ENCODE data around the gene KDM5A. TPM values are rescaled to one million over a fixed set of nuclear protein-coding genes. Genes with fewer than 3 reads are reported as not detected.

Gene KDM5A
- total RNA-seq, 3 donors from 2014 or later, result 55.8 to 83.6 (median 57.4) TPM

DNA sequence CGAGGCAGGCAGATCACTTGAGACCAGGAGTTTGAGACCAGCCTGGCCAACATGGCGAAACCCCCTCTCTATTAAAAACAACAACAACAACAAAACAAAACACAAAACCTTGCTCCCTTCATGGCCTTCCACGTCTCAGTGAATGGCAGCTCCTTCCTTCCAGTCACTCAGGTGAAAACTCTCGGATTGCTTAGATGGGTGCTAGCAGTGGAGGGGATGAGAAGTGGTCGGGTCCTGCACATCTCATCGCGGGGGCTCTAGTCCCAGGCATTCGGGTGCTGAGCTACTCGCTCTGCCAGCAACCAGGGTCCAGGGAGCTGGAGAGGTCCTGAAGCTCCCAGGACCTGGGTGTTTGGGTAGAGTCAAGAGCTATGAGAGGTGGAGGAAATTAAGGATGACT is 134.2 kb downstream of the KDM5A start:
- intact Hi-C loops (cut with DNase I; ENCODE audit: low total_unique reads), result no loop called here
- no peak for TF ChIP-seq POLR2A (IDR thresholded peaks at IDR 0.05)
- TF ChIP-seq, protein P1, sequence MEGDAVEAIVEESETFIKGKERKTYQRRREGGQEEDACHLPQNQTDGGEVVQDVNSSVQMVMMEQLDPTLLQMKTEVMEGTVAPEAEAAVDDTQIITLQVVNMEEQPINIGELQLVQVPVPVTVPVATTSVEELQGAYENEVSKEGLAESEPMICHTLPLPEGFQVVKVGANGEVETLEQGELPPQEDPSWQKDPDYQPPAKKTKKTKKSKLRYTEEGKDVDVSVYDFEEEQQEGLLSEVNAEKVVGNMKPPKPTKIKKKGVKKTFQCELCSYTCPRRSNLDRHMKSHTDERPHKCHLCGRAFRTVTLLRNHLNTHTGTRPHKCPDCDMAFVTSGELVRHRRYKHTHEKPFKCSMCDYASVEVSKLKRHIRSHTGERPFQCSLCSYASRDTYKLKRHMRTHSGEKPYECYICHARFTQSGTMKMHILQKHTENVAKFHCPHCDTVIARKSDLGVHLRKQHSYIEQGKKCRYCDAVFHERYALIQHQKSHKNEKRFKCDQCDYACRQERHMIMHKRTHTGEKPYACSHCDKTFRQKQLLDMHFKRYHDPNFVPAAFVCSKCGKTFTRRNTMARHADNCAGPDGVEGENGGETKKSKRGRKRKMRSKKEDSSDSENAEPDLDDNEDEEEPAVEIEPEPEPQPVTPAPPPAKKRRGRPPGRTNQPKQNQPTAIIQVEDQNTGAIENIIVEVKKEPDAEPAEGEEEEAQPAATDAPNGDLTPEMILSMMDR (IDR thresholded peaks at IDR 0.05), result no peak
- no peak for TF ChIP-seq POLR2AphosphoS5 (IDR thresholded peaks at IDR 0.05)
- H3K4me1 ChIP-seq, result no peaks in the 10 kb centered on the region

DNA sequence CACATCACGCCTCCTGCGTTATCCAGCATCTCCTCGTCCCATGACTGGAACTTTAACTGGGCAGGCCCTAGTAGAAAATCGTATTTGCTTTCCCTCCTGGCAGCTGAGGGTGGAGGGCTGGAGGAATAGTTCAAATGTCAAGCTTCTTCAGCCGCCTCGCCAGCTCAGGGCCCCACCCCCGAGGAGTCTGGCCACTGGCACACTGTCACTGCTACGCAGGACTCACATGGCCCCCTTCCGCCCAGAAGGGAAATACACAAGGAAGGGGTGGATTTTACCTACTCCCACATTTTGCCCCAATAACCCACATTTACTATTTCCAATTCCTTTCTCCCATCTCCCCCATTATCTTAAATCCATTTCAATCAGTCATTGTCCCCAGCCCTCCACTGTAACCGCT is 135.1 kb downstream of the KDM5A start:
- no peak for TF ChIP-seq POLR2AphosphoS5 (IDR thresholded peaks at IDR 0.05)
- intact Hi-C loops (cut with DNase I; ENCODE audit: low total_unique reads), result no loop called here
- H3K9me3 ChIP-seq, result no peaks in the 10 kb centered on the region
- no peak for DNase-seq (ENCODE audit: low spot score in 2 of 2)
- H3K4me1 ChIP-seq, result no peaks in the 10 kb centered on the region
- H3K27ac ChIP-seq, result no peak overlapping the region
- peaks cover 0 to 12% of the 10 kb centered on the region in 2 donors for H3K27me3 ChIP-seq
- no peak overlapping the region for H3K4me3 ChIP-seq
- no peaks in the 10 kb centered on the region for H3K36me3 ChIP-seq

More for the DNA sequence above, 134.2 kb downstream of the KDM5A start:
- Histone ChIP-seq H3K9me3 (no peaks in the 10 kb centered on the region), H3K27ac (no peak overlapping the region), H3K36me3 (no peaks in the 10 kb centered on the region), H3K27me3 (peaks cover 0 to 12% of the 10 kb centered on the region in 2 donors), H3K4me3 (no peak overlapping the region)
- no peak for DNase-seq (ENCODE audit: low spot score in 2 of 2)

DNA sequence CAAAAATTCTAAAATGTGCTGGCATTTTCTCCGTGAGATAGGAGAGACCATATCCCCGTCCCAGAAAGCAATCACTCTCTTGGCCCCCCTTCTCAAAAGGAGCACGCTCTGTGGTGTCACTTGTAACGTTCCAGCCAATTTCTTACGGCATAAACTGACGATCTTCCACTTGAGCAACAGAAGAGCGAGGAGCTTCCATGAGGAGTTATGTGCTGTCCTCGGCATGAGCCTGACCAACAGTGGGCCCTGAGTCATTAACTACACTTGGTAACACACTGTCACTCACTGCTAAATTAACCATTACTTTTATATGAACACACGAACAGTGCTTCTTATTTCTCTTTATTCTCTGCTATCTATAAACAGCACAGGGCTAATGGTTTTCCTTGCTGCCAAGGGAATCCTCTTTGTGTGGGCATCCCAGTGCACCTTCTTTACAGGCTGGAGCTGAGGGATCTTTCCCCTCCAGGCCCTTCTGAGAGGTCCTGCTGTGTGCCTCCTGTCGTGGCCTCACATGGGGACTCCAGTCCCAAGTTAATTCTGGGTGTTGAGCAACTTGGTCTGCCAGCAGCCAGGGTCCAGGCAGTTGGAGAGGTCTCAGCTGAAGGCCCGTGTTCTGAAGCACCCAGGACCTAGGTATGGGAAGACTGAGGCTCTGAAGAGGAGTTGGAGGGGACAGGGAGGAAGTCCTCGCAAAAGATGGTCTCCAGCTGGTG is 135.8 kb downstream of the KDM5A start:
- Histone ChIP-seq H3K27me3 (peaks cover 0 to 10% of the 10 kb centered on the region in 2 donors), H3K27ac (no peak overlapping the region), H3K9me3 (peaks cover 0 to under 1% of the 10 kb centered on the region in 2 donors), H3K36me3 (no peaks in the 10 kb centered on the region), H3K4me3 (no peak overlapping the region), H3K4me1 (no peaks in the 10 kb centered on the region)
- intact Hi-C loops (cut with DNase I; ENCODE audit: low total_unique reads), result no loop called here
- no peak for DNase-seq (ENCODE audit: low spot score in 2 of 2)
- no peak for TF ChIP-seq POLR2AphosphoS5 (IDR thresholded peaks at IDR 0.05)
- TF ChIP-seq POLR2A (IDR thresholded peaks at IDR 0.05), result no peak
- TF ChIP-seq, protein P1 (IDR thresholded peaks at IDR 0.05), result no peak

DNA sequence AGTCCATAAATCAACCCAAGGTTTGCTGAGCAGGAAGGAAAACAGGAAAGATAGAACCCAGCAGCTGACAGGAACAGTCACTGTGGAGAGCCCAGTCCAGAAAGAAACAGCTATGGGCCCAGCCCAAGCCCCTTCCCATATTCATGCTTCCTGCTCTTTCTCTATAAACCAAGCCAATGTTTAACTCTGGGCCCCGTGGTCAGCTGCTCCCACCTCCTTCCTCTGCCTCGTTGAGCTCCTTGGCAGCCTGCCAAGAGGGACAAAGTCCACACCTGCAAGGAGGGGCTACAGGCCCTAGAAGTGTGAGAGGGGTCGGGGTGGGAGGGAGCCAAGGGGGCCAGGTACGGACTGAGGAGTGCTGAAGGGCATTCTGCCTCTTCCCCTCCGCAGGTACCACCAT is 136.5 kb downstream of the KDM5A start:
- DNase-seq (ENCODE audit: low spot score in 2 of 2), result no peak
- no peaks in the 10 kb centered on the region for H3K4me1 ChIP-seq
- peaks cover 0 to 6% of the 10 kb centered on the region in 2 donors for H3K9me3 ChIP-seq
- H3K36me3 ChIP-seq, result no peaks in the 10 kb centered on the region
- H3K4me3 ChIP-seq, result no peak overlapping the region
- H3K27me3 ChIP-seq, result peaks cover 0 to 4% of the 10 kb centered on the region in 2 donors
- TF ChIP-seq POLR2A (IDR thresholded peaks at IDR 0.05) (no peak), POLR2AphosphoS5 (IDR thresholded peaks at IDR 0.05) (no peak)
- TF ChIP-seq, protein P1 (IDR thresholded peaks at IDR 0.05), result no peak
- H3K27ac ChIP-seq, result no peak overlapping the region
- intact Hi-C loops (cut with DNase I; ENCODE audit: low total_unique reads), result no loop called here

DNA sequence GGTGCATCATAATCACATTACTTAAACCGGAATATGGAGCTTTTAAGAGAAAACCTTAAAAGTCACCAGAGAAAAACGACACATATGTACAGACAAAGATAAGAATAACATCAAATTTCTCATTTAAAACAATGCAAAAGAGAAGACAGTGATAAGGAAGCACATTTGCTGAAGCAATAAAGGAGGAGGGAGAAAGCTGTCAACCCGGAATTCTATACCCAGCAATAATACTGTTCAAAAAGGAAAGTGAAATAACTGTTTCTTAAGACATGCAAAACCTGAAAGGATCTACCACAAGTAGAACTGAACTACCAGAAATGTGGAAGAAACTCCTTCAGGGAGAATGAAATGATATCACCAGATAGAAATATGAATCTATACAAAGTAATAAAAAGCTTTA is 141.8 kb downstream of the KDM5A start:
- Histone ChIP-seq H3K4me1 (no peaks in the 10 kb centered on the region), H3K36me3 (no peaks in the 10 kb centered on the region), H3K27ac (no peak overlapping the region), H3K4me3 (no peak overlapping the region), H3K9me3 (peaks cover 0 to 13% of the 10 kb centered on the region in 2 donors), H3K27me3 (no peaks in the 10 kb centered on the region)
- TF ChIP-seq POLR2A (IDR thresholded peaks at IDR 0.05), result no peak
- no peak for TF ChIP-seq POLR2AphosphoS5 (IDR thresholded peaks at IDR 0.05)
- TF ChIP-seq, protein P1 (IDR thresholded peaks at IDR 0.05), result no peak
- intact Hi-C loops (cut with DNase I; ENCODE audit: low total_unique reads), result no loop called here
- no peak for DNase-seq (ENCODE audit: low spot score in 2 of 2)
